ENCODE results near the gene PLEKHA8.

PLEKHA8 gene

GRCh38 chr7:30177965-30178364 is 149.8 kb downstream of the PLEKHA8 start:
- no peak for TF ChIP-seq SUZ12 (IDR thresholded peaks at IDR 0.05)
- TF ChIP-seq ZNF384 (IDR thresholded peaks at IDR 0.05): no peak
- no peak for TF ChIP-seq PKNOX1 (IDR thresholded peaks at IDR 0.05)
- TF ChIP-seq NFRKB (IDR thresholded peaks at IDR 0.05): no peak
- no peak for TF ChIP-seq CTBP1 (IDR thresholded peaks at IDR 0.05; ENCODE audit: borderline replicate concordance)
- no peak for TF ChIP-seq ELF4 (IDR thresholded peaks at IDR 0.05)
- TF ChIP-seq HDGF (IDR thresholded peaks at IDR 0.05; ENCODE audit: borderline replicate concordance): no peak
- no peak for TF ChIP-seq LEF1 (IDR thresholded peaks at IDR 0.05; ENCODE audit: borderline replicate concordance)
- TF ChIP-seq TARDBP (IDR thresholded peaks at IDR 0.05): no peak
- no peak for TF ChIP-seq BHLHE40 (IDR thresholded peaks at IDR 0.05; ENCODE audit: borderline replicate concordance)
- TF ChIP-seq FOXK2 (IDR thresholded peaks at IDR 0.05): no peak
- TF ChIP-seq FOXM1 (IDR thresholded peaks at IDR 0.05; ENCODE audit: borderline replicate concordance): no peak
- TF ChIP-seq ARNT (IDR thresholded peaks at IDR 0.05): no peak
- CTCF ChIA-PET: no interaction called here

GRCh38 chr7:30178748-30179436 is 150.7 kb downstream of the PLEKHA8 start:
- no peak for TF ChIP-seq ELF4 (IDR thresholded peaks at IDR 0.05)
- CTCF ChIA-PET: no interaction called here
- no peak for DNase-seq (ENCODE audit: extremely low spot score)
- POLR2A ChIA-PET: no interaction called here

More at GRCh38 chr7:30177965-30178364, 149.8 kb downstream of the PLEKHA8 start:
- no peak for DNase-seq (ENCODE audit: extremely low spot score)
- POLR2A ChIA-PET: no interaction called here
